CD4-positive, alpha-beta T cell (primary cell): ENCODE measurements around the gene IFT172. TPM values are rescaled to one million over a fixed set of nuclear protein-coding genes. Genes with fewer than 3 reads are reported as not detected.

Source experiments
- ATAC-seq: fragments of 200-7000 bp; cut with Tn5 transposase; one replicate; pipeline ENCODE4 v1.10.0; 2022; ENCODE audit warnings: mild to moderate bottlenecking; ENCODE audit not compliant: poor library complexity
- CTCF ChIA-PET: fragments of 350-600 bp; sonication (Branson Sonifier 250); formaldehyde crosslinking; loops from one replicate; lab custom pipeline; 2021; ENCODE audit warnings: antibody characterized with exemption, inconsistent platforms; lab: Charles Lee
- POLR2A ChIA-PET: fragments of 350-600 bp; sonication (Branson Sonifier 250); formaldehyde crosslinking; loops from one replicate; lab custom pipeline; 2021; ENCODE audit warnings: antibody characterized with exemption, inconsistent platforms; lab: Charles Lee
- DNase-seq, 14 experiments: peaks; one replicate each; pipeline ENCODE4 v3.0.0-alpha.2; 2013 to 2020; ENCODE audit warnings: mixed read lengths in 2 of 14
- H3K27ac ChIP-seq, 2 donors: one replicate each; pipeline versions ENCODE4 v1.5.1 to v1.7.0; 2013; ENCODE audit warnings: low read length in 2 of 2, low read depth in 1 of 2, mild to moderate bottlenecking in 1 of 2
- H3K27me3 ChIP-seq, 2 experiments: 1 replicate in 1 of 2; 2 replicates in 1 of 2; pipeline versions ENCODE4 v1.6.1 to v1.7.0; 2013; ENCODE audit warnings: low read length in 2 of 2, control low read depth in 1 of 2, mild to moderate bottlenecking in 1 of 2, moderate library complexity in 1 of 2; ENCODE audit not compliant: insufficient read depth in 2 of 2, control insufficient read depth in 1 of 2
- H3K36me3 ChIP-seq: one replicate; pipeline ENCODE4 v1.6.1; 2013; ENCODE audit warnings: low read length, control low read depth; ENCODE audit not compliant: insufficient read depth
- H3K4me1 ChIP-seq: one replicate; pipeline ENCODE4 v1.6.1; 2013; ENCODE audit warnings: low read length, control low read depth; ENCODE audit not compliant: insufficient read depth
- H3K4me3 ChIP-seq: one replicate; pipeline ENCODE4 v1.5.1; 2013; ENCODE audit warnings: mild to moderate bottlenecking, low read length, moderate library complexity
- H3K9me3 ChIP-seq, 2 experiments: 1 replicate in 1 of 2; 2 replicates in 1 of 2; pipeline versions ENCODE4 v1.6.1 to v1.7.0; 2013; ENCODE audit warnings: low read length in 2 of 2, mild to moderate bottlenecking in 2 of 2, control low read depth in 1 of 2, moderate library complexity in 1 of 2; ENCODE audit not compliant: control insufficient read depth in 1 of 2, insufficient read depth in 1 of 2
- H3K27ac Mint-ChIP-seq: one replicate; pipeline ENCODE4 v1.8.0; 2020; ENCODE audit warnings: mixed read lengths
- H3K27me3 Mint-ChIP-seq: one replicate; pipeline ENCODE4 v1.8.0; 2021; ENCODE audit warnings: mixed read lengths
- H3K36me3 Mint-ChIP-seq: one replicate; pipeline ENCODE4 v1.8.0; 2021; ENCODE audit warnings: low read depth, mixed read lengths
- H3K4me1 Mint-ChIP-seq: one replicate; pipeline ENCODE4 v1.8.0; 2021; ENCODE audit warnings: low read depth, mixed read lengths
- H3K4me3 Mint-ChIP-seq: one replicate; pipeline ENCODE4 v1.8.0; 2020; ENCODE audit warnings: mild to moderate bottlenecking, mixed read lengths
- H3K9me3 Mint-ChIP-seq: one replicate; pipeline ENCODE4 v1.8.0; 2020; ENCODE audit warnings: mixed read lengths
- CTCF ChIP-seq: fragments of 200-600 bp; IDR thresholded peaks from one replicate; pipeline ENCODE4 v1.8.0; 2022; ENCODE audit warnings: antibody characterized with exemption, mild to moderate bottlenecking
- intact Hi-C, 2 experiments: fragments of 100-400 bp; cut with DNase I in 1 of 2; cut with micrococcal nuclease in 1 of 2; formaldehyde crosslinking; loops; one replicate each; pipeline versions ENCODE4 v1.15.1 to v1.9.0; 2023 to 2025; cut with DNase I, micrococcal nuclease
- total RNA-seq, 174 experiments: library from RNA in 2 of 174; stranded (reverse) in 2 of 174; gene quantifications; one replicate each; pipeline ENCODE4 v1.2.3 and lab custom pipeline; 2021 to 2026

Gene IFT172
- total RNA-seq, 2 experiments from 2014 or later: 13.3 to 14.4 TPM

- DNase-seq (no peak), ATAC-seq (no peak)
- H3K9me3 Mint-ChIP-seq: no peaks in the 10 kb centered on the region
- no peak for TF ChIP-seq CTCF
- no peaks in the 10 kb centered on the region for H3K9me3 ChIP-seq
- intact Hi-C loops: no loop called here
- peaks cover 77% of the 10 kb centered on the region for H3K36me3 ChIP-seq
- peak overlapping the region; percentile 47 for H3K27ac Mint-ChIP-seq
- CTCF ChIA-PET: no interaction called here
- no peak overlapping the region for H3K27ac ChIP-seq
- H3K27me3 Mint-ChIP-seq: no peaks in the 10 kb centered on the region
- no peak overlapping the region for H3K4me3 ChIP-seq
- no peak overlapping the region for H3K4me3 Mint-ChIP-seq
- peaks cover 31% of the 10 kb centered on the region for H3K4me1 Mint-ChIP-seq
- peaks cover 84% of the 10 kb centered on the region for H3K36me3 Mint-ChIP-seq
- peaks cover 19% of the 10 kb centered on the region for H3K4me1 ChIP-seq
- POLR2A ChIA-PET: no interaction called here
- no peaks in the 10 kb centered on the region for H3K27me3 ChIP-seq
Measured at GRCh38 chr2:27435628-27436027, 53.9 kb downstream of the IFT172 start.

- H3K9me3 Mint-ChIP-seq: no peaks in the 10 kb centered on the region
- H3K4me3 Mint-ChIP-seq: peak overlapping the region; percentile 55
- intact Hi-C loops: no loop called here
- no peaks in the 10 kb centered on the region for H3K9me3 ChIP-seq
- H3K4me3 ChIP-seq: no peak overlapping the region
- peak in 4 of 14 experiments; percentile 25 to 65 (median 44) for DNase-seq
- peaks cover 59% of the 10 kb centered on the region for H3K4me1 Mint-ChIP-seq
- CTCF ChIA-PET: interaction anchor here (1.0 to 1.6 kb wide), 3 partner anchors 52 to 76 kb away, joined by 3 to 8 read pairs (median 5); no protein-coding TSS in a partner anchor
- POLR2A ChIA-PET: interaction anchor here (1.2 to 4.0 kb wide), 3 partner anchors 11 to 53 kb away, joined by 3 to 59 read pairs (median 3); partner anchors contain the start of gene PPM1G
- no peak for ATAC-seq
- H3K4me1 ChIP-seq: peaks cover 40% of the 10 kb centered on the region
- H3K27me3 ChIP-seq: no peaks in the 10 kb centered on the region
- H3K27me3 Mint-ChIP-seq: no peaks in the 10 kb centered on the region
- H3K27ac Mint-ChIP-seq: peak overlapping the region; percentile 88
- no peak overlapping the region for H3K27ac ChIP-seq
- peaks cover 63% of the 10 kb centered on the region for H3K36me3 Mint-ChIP-seq
- TF ChIP-seq CTCF: no peak
- H3K36me3 ChIP-seq: peaks cover 37% of the 10 kb centered on the region
Measured at GRCh38 chr2:27431395-27431794, 58.1 kb downstream of the IFT172 start.

GRCh38 chr2:27428978-27429541, 60.5 kb downstream of the IFT172 start:
- peaks cover 39% of the 10 kb centered on the region for H3K36me3 Mint-ChIP-seq
- no peaks in the 10 kb centered on the region for H3K9me3 ChIP-seq
- H3K9me3 Mint-ChIP-seq: no peaks in the 10 kb centered on the region
- peak in 13 of 14 experiments; percentile 27 to 89 (median 57) for DNase-seq
- peak; percentile 43 for ATAC-seq
- H3K27ac Mint-ChIP-seq: peak overlapping the region; percentile 96
- no peaks in the 10 kb centered on the region for H3K27me3 Mint-ChIP-seq
- ChIA-PET POLR2A (interaction anchor here (0.9 to 4.0 kb wide), 21 partner anchors 9 to 1441 kb away, joined by 3 to 59 read pairs (median 7); partner anchors contain the start of genes AGBL5, CCDC121, EIF2B4 and GPN1), CTCF (interaction anchor here (0.9 to 1.6 kb wide), 6 partner anchors 17 to 199 kb away, joined by 3 to 12 read pairs (median 4); partner anchors contain the start of genes CCDC121, EIF2B4, GPN1 and PPM1G)
- intact Hi-C loops: loop anchor here (1.0 to 5.0 kb wide), 8 partner anchors 20 to 107 kb away; partner anchors contain the start of genes IFT172 (in 2 of the 2), EIF2B4 (in 1 of the 2), GTF3C2 (in 1 of the 2) and MPV17 (in 1 of the 2)
- no peaks in the 10 kb centered on the region for H3K27me3 ChIP-seq
- H3K36me3 ChIP-seq: peaks cover 14% of the 10 kb centered on the region
- H3K4me3 Mint-ChIP-seq: peak overlapping the region; percentile 100
- peak overlapping the region; percentile 80 to 90 for H3K27ac ChIP-seq
- H3K4me3 ChIP-seq: peak overlapping the region; percentile 95
- peaks cover 40% of the 10 kb centered on the region for H3K4me1 ChIP-seq
- TF ChIP-seq CTCF: no peak
- peaks cover 47% of the 10 kb centered on the region for H3K4me1 Mint-ChIP-seq
